GM12878 (cell line): ENCODE data around the gene CEACAM4. TPM values are rescaled to one million over a fixed set of nuclear protein-coding genes. Genes with fewer than 3 reads are reported as not detected.
"Not testable (repeated sequence)": the region's sequence is repeated elsewhere in the genome, so short reads cannot be mapped to it uniquely, and the experiment has no call there.

Experiments
- ATAC-seq: fragments of 200-7000 bp; cut with Tn5 transposase; 3 replicates; pipeline ENCODE4 v1.9.1; 2020; ENCODE audit warnings: mild to moderate bottlenecking, moderate library complexity
- BruUV-seq: library from RNA; stranded (reverse); fragments of 400-500 nt; replicated peaks from 2 replicates; lab custom pipeline; 2021; lab: Mats Ljungman, UMichigan
- CTCF ChIA-PET: fragments of 300-600 bp; sonication (Branson Sonifier 250); formaldehyde crosslinking; extraction: SDS; loops from one replicate; lab custom pipeline; 2021; ENCODE audit warnings: inconsistent platforms; lab: Yijun Ruan, JAX
- POLR2A ChIA-PET: fragments of 350-600 bp; formaldehyde crosslinking; extraction: SDS; loops from one replicate; lab custom pipeline; 2021; ENCODE audit warnings: inconsistent platforms; lab: Charles Lee
- RAD21 ChIA-PET: fragments of 300-600 bp; sonication (Branson Sonifier 250); formaldehyde crosslinking; loops from one replicate; lab custom pipeline; 2023; ENCODE audit warnings: antibody characterized with exemption; ENCODE audit not compliant: unreplicated experiment; lab: Charles Lee
- SMC1A ChIA-PET: fragments of 300-600 bp; sonication (Branson Sonifier 250); formaldehyde crosslinking; loops from one replicate; lab custom pipeline; 2023; ENCODE audit not compliant: unreplicated experiment, uncharacterized antibody; lab: Charles Lee
- DNase-seq: peaks from one replicate; pipeline ENCODE4 v3.0.0-alpha.2; 2011; ENCODE audit warnings: low read depth, low spot score
- FAIRE-seq: peaks from 3 replicates; lab custom pipeline; 2011; peaks lifted over from hg19 to GRCh38; lab: Jason Lieb, UNC
- H2AFZ ChIP-seq: 2 replicates; pipeline ENCODE4 v1.6.0; 2011; ENCODE audit warnings: low read depth, low read length, control low read depth; ENCODE audit not compliant: control insufficient read depth
- H3K27ac ChIP-seq: 2 replicates; pipeline ENCODE4 v1.5.1; 2011; ENCODE audit warnings: control low read depth; ENCODE audit not compliant: control insufficient read depth, insufficient read depth
- H3K27me3 ChIP-seq, 2 experiments: replicated peaks in 1 of 2; 2 replicates each; pipeline versions ENCODE4 v1.6.0 to v1.6.1; 2011; ENCODE audit warnings: low read length in 1 of 2; ENCODE audit not compliant: control insufficient read depth in 2 of 2, insufficient read depth in 2 of 2
- H3K36me3 ChIP-seq, 2 experiments: 2 replicates each; pipeline ENCODE4 v1.5.1; 2011; ENCODE audit warnings: low read length in 1 of 2; ENCODE audit not compliant: control insufficient read depth in 2 of 2, insufficient read depth in 2 of 2
- H3K4me1 ChIP-seq: 2 replicates; pipeline ENCODE4 v1.6.1; 2011; ENCODE audit warnings: mild to moderate bottlenecking, low read length, moderate library complexity, mixed read lengths; ENCODE audit not compliant: control insufficient read depth, insufficient read depth
- H3K4me2 ChIP-seq: 2 replicates; pipeline ENCODE4 v1.6.0; 2011; ENCODE audit warnings: control low read depth; ENCODE audit not compliant: control insufficient read depth, insufficient read depth
- H3K4me3 ChIP-seq: fragments of 200-600 bp; sonication (generic); 2 replicates; pipeline ENCODE4 v1.5.1; 2016
- H3K79me2 ChIP-seq: 2 replicates; pipeline ENCODE4 v1.6.0; 2011; ENCODE audit warnings: low read length; ENCODE audit not compliant: control insufficient read depth, insufficient read depth
- H3K9ac ChIP-seq: 2 replicates; pipeline ENCODE4 v1.8.0; 2011; ENCODE audit warnings: low read length, control low read depth, mixed read lengths; ENCODE audit not compliant: control insufficient read depth, insufficient read depth
- H3K9me3 ChIP-seq: replicated peaks from 3 replicates; pipeline ENCODE4 v1.5.1; 2011; ENCODE audit warnings: mild to moderate bottlenecking, low read length; ENCODE audit not compliant: control insufficient read depth, insufficient read depth
- H4K20me1 ChIP-seq: 2 replicates; pipeline ENCODE4 v1.6.0; 2011; ENCODE audit not compliant: control insufficient read depth, insufficient read depth
- CBX5 ChIP-seq: sonication (generic); IDR thresholded peaks from 2 replicates; pipeline ENCODE4 v1.6.1; 2016; ENCODE audit warnings: low read depth, moderate library complexity, mild to moderate bottlenecking, inconsistent platforms
- WGBS: methylation state at CpG from one replicate; pipeline ENCODE4 v1.1.6; 2016; ENCODE audit warnings: low lambda C conversion rate; ENCODE audit not compliant: insufficient replicate concordance, insufficient coverage; ENCODE audit errors: missing lambda C conversion rate; 5-methylcytosine and 5-hydroxymethylcytosine counted together
- in situ Hi-C: fragments of 300-500 bp; cut with MboI; formaldehyde crosslinking; loops from 9 replicates; pipeline ENCODE4 v1.14.3; 2018; ENCODE audit warnings: mixed read lengths
- intact Hi-C: fragments of 100-400 bp; cut with micrococcal nuclease; formaldehyde crosslinking; loops from one replicate; pipeline ENCODE4 v1.14.2; 2022; ENCODE audit not compliant: unreplicated experiment
- polyA plus RNA-seq, 11 experiments: library from polyadenylated mRNA; depleted of rRNA in 4 of 11; unstranded in 6 of 11; stranded (reverse) in 5 of 11; fragments of >200 nt; fragmentation: Nextera tagmentation in 4 of 11; fragmentation: Illumina TruSeq in 1 of 11; extraction: Ambion mirVana in 4 of 11; extraction: Trizol in 1 of 11; gene quantifications; 1 replicate in 1 of 11; 2 replicates in 10 of 11; pipeline versions ENCODE4 v1.2.1 to v1.2.3, GENCODE V29; 2011 to 2016; ENCODE audit warnings: inconsistent platforms in 2 of 11, missing spikeins in 2 of 11, low read depth in 1 of 11
- total RNA-seq, 4 experiments: library from RNA; depleted of rRNA in 3 of 4; stranded (reverse); fragments of >200 nt in 3 of 4; fragmentation: Illumina TruSeq in 1 of 4; extraction: Trizol in 1 of 4; gene quantifications; 2 replicates each; pipeline versions ENCODE4 v1.2.1 to v1.2.3, GENCODE V29; 2013 to 2021

Gene CEACAM4
- total and polyA plus RNA-seq, 10 of the 15 experiments (the other 5 are each of a cell fraction or from before 2014, with no cell fraction given), result not detected

DNA sequence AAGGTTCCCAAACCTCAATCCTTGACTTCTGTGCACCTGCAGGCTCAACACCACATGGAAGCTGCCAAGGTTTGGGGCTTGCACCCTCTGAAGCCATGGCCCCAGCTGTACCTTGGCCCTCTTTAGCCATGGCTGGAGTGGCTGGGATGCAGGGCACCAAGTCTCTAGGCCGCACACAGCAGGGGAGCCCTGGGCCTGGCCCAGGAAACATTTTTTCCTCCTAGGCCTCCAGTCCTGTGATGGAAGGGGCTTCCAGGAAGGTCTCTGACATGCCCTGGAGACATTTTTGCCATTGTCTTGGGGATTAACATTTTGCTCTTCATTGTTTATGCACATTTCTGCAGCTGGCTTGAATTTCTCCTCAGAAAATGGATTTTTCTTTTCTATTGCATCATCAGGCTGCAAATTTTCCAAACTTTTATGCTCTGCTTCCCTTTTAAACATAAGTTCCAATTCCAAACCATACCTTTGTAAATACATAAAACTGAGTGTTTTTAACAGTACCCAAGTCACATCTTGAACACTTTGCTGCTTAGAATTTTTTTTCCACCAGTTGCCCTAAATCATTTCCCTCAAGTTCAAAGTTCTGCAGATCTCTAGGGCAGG, 44.2 kb downstream of the CEACAM4 start:
- 88% methylated on average over 1 of the region's 1 CpG for WGBS
- H3K4me2 ChIP-seq, ATAC-seq, H3K4me3 ChIP-seq, H2AFZ ChIP-seq, H3K27ac ChIP-seq, SMC1A ChIA-PET, in situ Hi-C loops, FAIRE-seq, H3K9ac ChIP-seq, H3K79me2 ChIP-seq, H3K36me3 ChIP-seq, POLR2A ChIA-PET, intact Hi-C loops, DNase-seq, H3K4me1 ChIP-seq, RAD21 ChIA-PET, BruUV-seq, H3K27me3 ChIP-seq, H4K20me1 ChIP-seq: not testable (repeated sequence)
- CTCF ChIA-PET, result interaction anchor here (1.4 kb wide), 1 partner anchor 14 kb away, joined by 3 read pairs; no protein-coding TSS in a partner anchor
- H3K9me3 ChIP-seq, result peaks cover 14% of the 10 kb centered on the region
- 0 out of 2 replicates have a peak, but pooled peaks have one; percentile 7 for TF ChIP-seq CBX5

DNA sequence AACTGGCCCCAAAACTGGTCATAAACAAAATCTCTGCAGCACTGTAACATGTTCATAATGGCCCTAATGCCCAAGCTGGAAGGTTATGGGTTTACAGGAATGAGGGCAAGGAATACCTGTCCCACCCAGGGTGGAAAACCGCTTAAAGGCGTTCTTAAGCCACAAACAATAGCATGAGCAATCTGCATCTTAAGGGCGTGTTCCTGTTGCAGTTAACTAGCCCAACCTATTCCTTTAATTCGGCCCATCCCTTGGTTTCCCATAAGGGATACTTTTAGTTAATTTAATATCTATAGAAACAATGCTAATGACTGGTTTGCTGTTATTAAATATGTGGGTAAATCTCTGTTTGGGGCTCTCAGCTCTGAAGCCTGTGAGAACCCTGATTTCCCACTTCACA, 45.8 kb downstream of the CEACAM4 start:
- H3K9me3 ChIP-seq, result peaks cover 14% of the 10 kb centered on the region
- in situ Hi-C loops, POLR2A ChIA-PET, BruUV-seq, H3K4me1 ChIP-seq, intact Hi-C loops, H3K9ac ChIP-seq, ATAC-seq, DNase-seq, RAD21 ChIA-PET, H4K20me1 ChIP-seq, H2AFZ ChIP-seq, H3K27ac ChIP-seq, H3K79me2 ChIP-seq, FAIRE-seq, H3K4me2 ChIP-seq, H3K4me3 ChIP-seq, H3K36me3 ChIP-seq, H3K27me3 ChIP-seq: not testable (repeated sequence)
- WGBS, result 65% methylated on average over 4 of the region's 4 CpGs
- SMC1A ChIA-PET, result interaction anchor here (0.7 to 1.6 kb wide), 2 partner anchors 13 to 28 kb away, joined by 3 to 5 read pairs; no protein-coding TSS in a partner anchor
- CTCF ChIA-PET, result interaction anchor here (1.1 kb wide), 1 partner anchor 9 kb away, joined by 3 read pairs; no protein-coding TSS in a partner anchor
